ENCODE measurements around the gene CARD18.

GRCh38 chr11:105132716-105133511 is 6.7 kb downstream of the CARD18 start:
- no peak for TF ChIP-seq POLR2AphosphoS5 (IDR thresholded peaks at IDR 0.05; ENCODE audit: low read depth, low read length)
- TF ChIP-seq POLR2A (IDR thresholded peaks at IDR 0.05; ENCODE audit: low read depth, low read length): no peak
